K562 (cell line): Measurements from ENCODE around the gene SVOP. TPM values are rescaled to one million over a fixed set of nuclear protein-coding genes. Genes with fewer than 3 reads are reported as not detected.

Experiments used
- CBFA2T3 ChIP-seq: fragments of 450-650 bp; IDR thresholded peaks from 2 replicates; pipeline ENCODE4 v1.6.1; 2017
- FIP1L1 ChIP-seq: fragments of 200-400 bp; formaldehyde crosslinking; IDR thresholded peaks from 2 replicates; pipeline ENCODE4 v1.6.1; 2018; ENCODE audit warnings: mild to moderate bottlenecking, low read depth, low read length; ENCODE audit not compliant: poor library complexity, severe bottlenecking
- FOXA1 ChIP-seq: fragments of 450-650 bp; IDR thresholded peaks from 2 replicates; pipeline ENCODE4 v1.6.1; 2016; ENCODE audit warnings: mild to moderate bottlenecking, borderline replicate concordance
- FUS ChIP-seq: fragments of 200-400 bp; formaldehyde crosslinking; optimal IDR thresholded peaks from 2 replicates; pipeline ENCODE3; 2017; ENCODE audit warnings: low read depth, low read length
- KDM2B ChIP-seq: fragments of 250-450 bp; sonication (Bioruptor Pico); IDR thresholded peaks from 2 replicates; pipeline ENCODE4 v1.8.0; 2021; ENCODE audit warnings: mild to moderate bottlenecking, moderate library complexity
- MGA ChIP-seq: fragments of 450-650 bp; IDR thresholded peaks from 2 replicates; pipeline ENCODE4 v1.6.1; 2016; ENCODE audit warnings: mild to moderate bottlenecking, moderate library complexity
- PTBP1 ChIP-seq: fragments of 200-400 bp; formaldehyde crosslinking; IDR thresholded peaks from 2 replicates; pipeline ENCODE4 v1.6.1; 2017; ENCODE audit warnings: low read depth, low read length
- RBBP5 ChIP-seq: fragments of 200-600 bp; sonication (generic); IDR thresholded peaks from 2 replicates; pipeline ENCODE4 v1.6.1; 2012; ENCODE audit warnings: borderline replicate concordance, mild to moderate bottlenecking, low read length, control low read depth, inconsistent platforms; ENCODE audit not compliant: insufficient read depth, poor library complexity, severe bottlenecking
- RBM34 ChIP-seq: fragments of 200-400 bp; formaldehyde crosslinking; IDR thresholded peaks from 2 replicates; pipeline ENCODE4 v1.6.1; 2018; ENCODE audit warnings: low read length, borderline replicate concordance; ENCODE audit not compliant: insufficient read depth
- SIX5 ChIP-seq, 2 experiments: IDR thresholded peaks; 2 replicates each; pipeline ENCODE4 v1.6.1; 2011; ENCODE audit warnings: low read length in 2 of 2, borderline replicate concordance in 1 of 2, low read depth in 1 of 2, mild to moderate bottlenecking in 1 of 2, moderate library complexity in 1 of 2; ENCODE audit not compliant: insufficient read depth in 1 of 2
- THRA ChIP-seq: fragments of 450-650 bp; IDR thresholded peaks from 2 replicates; pipeline ENCODE4 v1.6.1; 2017; ENCODE audit warnings: mild to moderate bottlenecking, moderate library complexity
- ZNF785 ChIP-seq: fragments of 250-450 bp; sonication (Bioruptor Pico); IDR thresholded peaks from 2 replicates; pipeline ENCODE4 v1.4.0; 2020; ENCODE audit warnings: mild to moderate bottlenecking
- polyA plus RNA-seq, 8 experiments: library from polyadenylated mRNA; depleted of rRNA in 4 of 8; stranded (reverse) in 5 of 8; unstranded in 3 of 8; fragments of >200 nt; fragmentation: Nextera tagmentation in 2 of 8; fragmentation: Illumina TruSeq in 1 of 8; extraction: Ambion mirVana in 2 of 8; extraction: Trizol in 1 of 8; gene quantifications; 2 replicates each; pipeline versions ENCODE4 v1.2.1 to v1.2.3, GENCODE V29; 2011 to 2014; ENCODE audit warnings: inconsistent platforms in 1 of 8, missing spikeins in 1 of 8
- total RNA-seq, 7 experiments: library from RNA; depleted of rRNA in 6 of 7; stranded (reverse); fragments of >200 nt in 6 of 7; fragmentation: Illumina TruSeq in 2 of 7; extraction: Trizol in 2 of 7; gene quantifications; 2 replicates each; pipeline versions ENCODE4 v1.2.1 to v1.2.3, GENCODE V29; 2011 to 2021; ENCODE audit warnings: low replicate concordance in 1 of 7

Gene SVOP
- total and polyA plus RNA-seq, 9 of the 15 experiments (the other 6 are each of a cell fraction or from before 2014, with no cell fraction given), result 0.01 to 0.09 (median 0.06) TPM; not detected in 1

GRCh38 chr12:109052414-109053323 lies 31.8 kb upstream of the SVOP start, which contains the start of gene USP30 (continued):
- no peak for TF ChIP-seq MGA
- TF ChIP-seq RBBP5, result peak; percentile 99
- peak; percentile 67 to 76; a peak in 3 of 4 replicates for TF ChIP-seq SIX5 (IDR thresholded peaks at IDR 0.05; ENCODE audit: borderline replicate concordance in 1 of 2, insufficient read depth in 1 of 2, low read depth in 1 of 2, low read length in 2 of 2)
- TF ChIP-seq THRA, result no peak
- no peak for TF ChIP-seq RBM34
- no peak for TF ChIP-seq CBFA2T3
- TF ChIP-seq KDM2B (CRISPR knock-in tag), result peak; percentile 81; the same call in 1 of the 2 replicates
- TF ChIP-seq FOXA1, result no peak
- TF ChIP-seq FIP1L1, result peak; percentile 75
- TF ChIP-seq ZNF785 (CRISPR knock-in tag), result no peak
- TF ChIP-seq FUS, result no peak
- TF ChIP-seq PTBP1, result no peak
